K562 (cell line): ENCODE results near the gene EPN2. TPM values are rescaled to one million over a fixed set of nuclear protein-coding genes. Genes with fewer than 3 reads are reported as not detected.

Experiments
- ATAC-seq: fragments of 200-7000 bp; cut with Tn5 transposase; 3 replicates; pipeline ENCODE4 v1.9.1; 2020; ENCODE audit warnings: moderate library complexity
- BruUV-seq: library from RNA; stranded (reverse); fragments of 400-500 nt; replicated peaks from 2 replicates; lab custom pipeline; 2021; lab: Mats Ljungman, UMichigan
- CTCF ChIA-PET: fragments of 300-600 bp; formaldehyde crosslinking; extraction: SDS; loops from one replicate; lab custom pipeline; 2021; ENCODE audit warnings: low intra/inter-chr PET ratio; lab: Yijun Ruan, JAX
- POLR2A ChIA-PET: fragments of 300-600, 350-650 bp; sonication (Branson Sonifier 250); formaldehyde crosslinking; extraction: SDS; loops from one replicate; lab custom pipeline; 2021; ENCODE audit warnings: antibody characterized with exemption, inconsistent platforms; lab: Yijun Ruan, JAX
- DNase-seq, 4 experiments: peaks; one replicate each; pipeline versions ENCODE4 v3.0.0 to v3.0.0-alpha.2; 2011 to 2018; ENCODE audit warnings: low spot score in 3 of 4, mixed read lengths in 3 of 4; ENCODE audit errors: extremely low read depth in 1 of 4
- FAIRE-seq: peaks from 2 replicates; lab custom pipeline; 2011; peaks lifted over from hg19 to GRCh38; lab: Jason Lieb, UNC
- H2AFZ ChIP-seq: 2 replicates; pipeline ENCODE4 v1.6.0; 2011; ENCODE audit warnings: low read depth, low read length, control low read depth, inconsistent platforms
- H3K27ac ChIP-seq: fragments of 200-600 bp; 3 replicates; pipeline ENCODE4 v1.8.0; 2011; ENCODE audit warnings: low read depth, mild to moderate bottlenecking, control low read depth, inconsistent platforms, low read length, moderate library complexity, mixed read lengths; ENCODE audit errors: extremely low read depth
- H3K27me3 ChIP-seq, 2 experiments: fragments of 300-600 bp in 1 of 2; 2 replicates in 1 of 2; 3 replicates in 1 of 2; pipeline versions ENCODE4 v1.6.0 to v1.8.0; 2011; ENCODE audit warnings: inconsistent platforms in 2 of 2, low read length in 2 of 2, mild to moderate bottlenecking in 1 of 2, mixed read lengths in 1 of 2, moderate library complexity in 1 of 2; ENCODE audit not compliant: control insufficient read depth in 2 of 2, insufficient read depth in 2 of 2
- H3K36me3 ChIP-seq: fragments of 300-600 bp; 3 replicates; pipeline ENCODE4 v1.8.0; 2011; ENCODE audit warnings: mild to moderate bottlenecking, low read length, inconsistent platforms; ENCODE audit not compliant: control insufficient read depth, insufficient read depth
- H3K4me1 ChIP-seq, 2 experiments: fragments of 200-600 bp in 1 of 2; replicated peaks in 1 of 2; 2 replicates in 1 of 2; 3 replicates in 1 of 2; pipeline versions ENCODE4 v1.5.1 to v1.8.0; 2011; ENCODE audit warnings: inconsistent platforms in 2 of 2, low read length in 2 of 2, mild to moderate bottlenecking in 1 of 2, mixed read lengths in 1 of 2, moderate library complexity in 1 of 2; ENCODE audit not compliant: control insufficient read depth in 2 of 2, insufficient read depth in 2 of 2
- H3K4me2 ChIP-seq: 2 replicates; pipeline ENCODE4 v1.6.1; 2011; ENCODE audit warnings: low read length, control low read depth, inconsistent platforms, mixed read lengths; ENCODE audit not compliant: insufficient read depth
- H3K4me3 ChIP-seq: fragments of 200-600 bp; sonication (generic), shearing (Covaris generic); 2 replicates; pipeline ENCODE4 v1.5.1; 2016; ENCODE audit warnings: control low read depth, inconsistent platforms
- H3K79me2 ChIP-seq: fragments of 200-600 bp; 3 replicates; pipeline ENCODE4 v1.8.0; 2011; ENCODE audit warnings: low read length, inconsistent platforms; ENCODE audit not compliant: control insufficient read depth, insufficient read depth
- H3K9ac ChIP-seq, 2 experiments: 2 replicates each; pipeline versions ENCODE4 v1.6.0 to v1.6.1; 2011; ENCODE audit warnings: low read depth in 2 of 2, low read length in 2 of 2, control low read depth in 1 of 2, inconsistent platforms in 1 of 2, mild to moderate bottlenecking in 1 of 2, mixed read lengths in 1 of 2; ENCODE audit not compliant: insufficient read depth in 1 of 2
- H3K9me1 ChIP-seq: one replicate; pipeline ENCODE4 v1.6.0; 2011; ENCODE audit warnings: inconsistent platforms, mild to moderate bottlenecking, low read length, moderate library complexity; ENCODE audit not compliant: control insufficient read depth, insufficient read depth
- H3K9me3 ChIP-seq: replicated peaks from 2 replicates; pipeline ENCODE4 v1.5.1; 2011; ENCODE audit warnings: low read depth, low read length, inconsistent platforms; ENCODE audit not compliant: control insufficient read depth, insufficient read depth
- H4K20me1 ChIP-seq: replicated peaks from 2 replicates; pipeline ENCODE4 v1.6.1; 2011; ENCODE audit warnings: low read length, inconsistent platforms, mixed read lengths; ENCODE audit not compliant: control insufficient read depth, insufficient read depth
- MEIS2 ChIP-seq: fragments of 450-650 bp; IDR thresholded peaks from 2 replicates; pipeline ENCODE4 v1.6.1; 2014; ENCODE audit warnings: mild to moderate bottlenecking; ENCODE audit not compliant: partially characterized antibody
- ZFP36 ChIP-seq: fragments of 150-350 bp; IDR thresholded peaks from 2 replicates; pipeline ENCODE4 v1.6.1; 2018; ENCODE audit warnings: low read length, low read depth; ENCODE audit not compliant: partially characterized antibody
- ZNF347 ChIP-seq: fragments of 450-650 bp; formaldehyde crosslinking; IDR thresholded peaks from 2 replicates; pipeline ENCODE4 v1.4.0; 2020; ENCODE audit warnings: low read depth, mild to moderate bottlenecking, moderate library complexity
- WGBS: fragments of 100-300 bp; shearing (Covaris generic); methylation state at CpG from one replicate; pipeline ENCODE4 v1.1.6; 2016; ENCODE audit warnings: low coverage, mixed read lengths; ENCODE audit not compliant: insufficient coverage; ENCODE audit errors: missing lambda C conversion rate; 5-methylcytosine and 5-hydroxymethylcytosine counted together
- in situ Hi-C: fragments of 300-500 bp; cut with MboI; formaldehyde crosslinking; loops from 4 replicates; pipeline ENCODE4 v1.15.0; 2018; ENCODE audit warnings: inconsistent platforms, mixed read lengths
- intact Hi-C: fragments of 100-400 bp; cut with micrococcal nuclease; formaldehyde crosslinking; loops from 2 replicates; pipeline ENCODE4 v1.14.2; 2022
- polyA plus RNA-seq, 8 experiments: library from polyadenylated mRNA; depleted of rRNA in 4 of 8; stranded (reverse) in 5 of 8; unstranded in 3 of 8; fragments of >200 nt; fragmentation: Nextera tagmentation in 2 of 8; fragmentation: Illumina TruSeq in 1 of 8; extraction: Ambion mirVana in 2 of 8; extraction: Trizol in 1 of 8; gene quantifications; 2 replicates each; pipeline versions ENCODE4 v1.2.1 to v1.2.3, GENCODE V29; 2011 to 2014; ENCODE audit warnings: inconsistent platforms in 1 of 8, missing spikeins in 1 of 8
- total RNA-seq, 7 experiments: library from RNA; depleted of rRNA in 6 of 7; stranded (reverse); fragments of >200 nt in 6 of 7; fragmentation: Illumina TruSeq in 2 of 7; extraction: Trizol in 2 of 7; gene quantifications; 2 replicates each; pipeline versions ENCODE4 v1.2.1 to v1.2.3, GENCODE V29; 2011 to 2021; ENCODE audit warnings: low replicate concordance in 1 of 7
- TF ChIP-seq, protein P1 (sequence below), 2 experiments: IDR thresholded peaks in 1 of 2; conservative IDR thresholded peaks in 1 of 2; 2 replicates each; pipeline ENCODE4 v1.6.1; 2016; ENCODE audit warnings: low read depth in 2 of 2, mild to moderate bottlenecking in 1 of 2, missing compliant biosample characterization in 1 of 2, missing genetic modification characterization in 1 of 2, moderate library complexity in 1 of 2

The EPN2 gene
- total and polyA plus RNA-seq, 9 of the 15 experiments (the other 6 are each of a cell fraction or from before 2014, with no cell fraction given) = 1.0 to 12.9 (median 8.9) TPM

DNA sequence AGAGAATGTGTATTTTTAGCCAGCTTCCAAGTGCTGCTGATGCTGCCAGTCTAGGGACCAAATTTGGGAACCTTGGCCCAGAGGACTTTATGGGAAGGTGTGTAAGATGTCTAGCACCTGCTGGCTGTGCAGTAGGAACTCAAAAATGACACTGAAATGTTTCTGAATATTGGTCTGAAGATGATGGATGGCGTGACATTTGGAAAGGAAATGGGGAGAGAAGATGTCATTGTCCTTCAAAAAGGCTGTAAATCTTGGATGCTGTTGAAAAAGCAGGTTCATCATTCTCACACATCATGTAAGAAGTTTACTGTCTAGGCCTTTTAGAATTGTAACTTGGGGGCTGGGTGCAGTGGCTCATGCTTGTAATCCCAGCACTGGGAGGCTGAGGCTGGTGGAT, 6.7 kb downstream of the EPN2 start:
- 100% methylated on average over 1 of the region's 1 CpG for WGBS
- Histone ChIP-seq H3K79me2 (peaks cover 19% of the 10 kb centered on the region), H3K4me1 (peaks cover 10 to 20% of the 10 kb centered on the region in 2 experiments; a peak in 4 of 5 replicates)
- peak; percentile 53 for TF ChIP-seq MEIS2
- TF ChIP-seq, protein P1, sequence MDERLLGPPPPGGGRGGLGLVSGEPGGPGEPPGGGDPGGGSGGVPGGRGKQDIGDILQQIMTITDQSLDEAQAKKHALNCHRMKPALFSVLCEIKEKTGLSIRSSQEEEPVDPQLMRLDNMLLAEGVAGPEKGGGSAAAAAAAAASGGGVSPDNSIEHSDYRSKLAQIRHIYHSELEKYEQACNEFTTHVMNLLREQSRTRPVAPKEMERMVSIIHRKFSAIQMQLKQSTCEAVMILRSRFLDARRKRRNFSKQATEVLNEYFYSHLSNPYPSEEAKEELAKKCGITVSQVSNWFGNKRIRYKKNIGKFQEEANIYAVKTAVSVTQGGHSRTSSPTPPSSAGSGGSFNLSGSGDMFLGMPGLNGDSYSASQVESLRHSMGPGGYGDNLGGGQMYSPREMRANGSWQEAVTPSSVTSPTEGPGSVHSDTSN (CRISPR knock-in tag; IDR thresholded peaks at IDR 0.05; ENCODE audit: low read depth) = no peak
- TF ChIP-seq, protein P1 (tag; conservative IDR thresholded peaks at IDR 0.05; ENCODE audit: low read depth) = peak; percentile 62
- TF ChIP-seq ZNF347 (CRISPR knock-in tag) = no peak
- TF ChIP-seq ZFP36 = no peak
- TF ChIP-seq, all 486 proteins: peak for 2
- Histone ChIP-seq H3K9me3 (no peaks in the 10 kb centered on the region), H3K27ac (no peak overlapping the region), H3K9ac (no peak overlapping the region), H3K27me3 (no peaks in the 10 kb centered on the region), H4K20me1 (0 out of 2 replicates have a peak, but pooled peaks cover 8% of the 10 kb centered on the region), H3K36me3 (0 out of 3 replicates have a peak, but pooled peaks cover 3% of the 10 kb centered on the region), H2AFZ (no peak overlapping the region), H3K4me3 (no peak overlapping the region), H3K9me1 (peaks cover under 1% of the 10 kb centered on the region), H3K4me2 (no peak overlapping the region)
- CTCF ChIA-PET = no interaction called here
- ATAC-seq (no peak), FAIRE-seq (no peak), DNase-seq (no peak)
- no TSS peak for BruUV-seq
- in situ Hi-C loops (loop anchor here (10.0 kb wide), 1 partner anchor 139 kb away; no protein-coding TSS in a partner anchor), intact Hi-C loops (no loop called here)
- POLR2A ChIA-PET = interaction anchor here (0.7 kb wide), 1 partner anchor 337 kb away, joined by 3 read pairs; no protein-coding TSS in a partner anchor
